ENCODE measurements around the gene NBL1. TPM values are rescaled to one million over a fixed set of nuclear protein-coding genes. Genes with fewer than 3 reads are reported as not detected.
"Not testable (repeated sequence)": the region's sequence is repeated elsewhere in the genome, so short reads cannot be mapped to it uniquely, and the experiment has no call there.

NBL1 gene
- total and polyA plus RNA-seq, 2 experiments from 2014 or later = 6.1 to 10.6 TPM

DNA sequence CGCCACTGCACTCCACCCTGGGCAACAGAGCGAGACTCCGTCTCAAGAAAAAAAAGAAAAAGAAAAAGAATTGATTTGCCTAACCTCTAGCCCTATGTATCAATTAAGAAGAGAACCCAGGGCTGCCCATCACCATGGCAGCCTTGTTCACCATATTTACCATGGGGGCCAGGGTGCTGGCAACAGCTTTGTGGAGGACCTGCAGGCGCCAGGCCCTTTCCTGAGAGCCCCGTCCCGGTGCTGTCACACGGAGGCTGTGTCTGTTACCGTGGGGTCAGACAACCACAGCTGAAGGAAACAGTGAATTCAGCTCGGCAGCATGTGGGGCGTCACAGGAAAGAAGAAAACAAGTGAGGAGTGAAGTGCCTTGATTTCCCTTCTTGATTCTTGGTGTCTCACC is 6.5 kb upstream of the NBL1 start:
- Mint-ChIP-seq H3K4me3 (no peak overlapping the region), H3K27me3 (ENCODE audit: insufficient read depth, low read depth, poor library complexity) (peaks cover 18% of the 10 kb centered on the region), H3K27ac (no peak overlapping the region), H3K4me1 (peaks cover 6% of the 10 kb centered on the region), H3K36me3 (ENCODE audit: low read depth) (no peaks in the 10 kb centered on the region), H3K9me3 (no peaks in the 10 kb centered on the region)
- peaks cover 15% of the 10 kb centered on the region for H3K27me3 ChIP-seq (ENCODE audit: insufficient read depth)
- no peaks in the 10 kb centered on the region for H3K36me3 ChIP-seq (ENCODE audit: insufficient read depth)
- ATAC-seq (no peak), DNase-seq (ENCODE audit: low spot score) (no peak)
- H3K9me2 ChIP-seq (ENCODE audit: insufficient read depth) = no peaks in the 10 kb centered on the region
- H3K27ac ChIP-seq (ENCODE audit: low read depth) = no peak overlapping the region
- TF ChIP-seq ETS1 (IDR thresholded peaks at IDR 0.05) (no peak), NANOG (IDR thresholded peaks at IDR 0.05; ENCODE audit: borderline replicate concordance) (no peak)
- no peaks in the 10 kb centered on the region for H3K79me2 ChIP-seq (replicated peaks; ENCODE audit: insufficient read depth)
- no peak overlapping the region for H3K4me2 ChIP-seq
- no peaks in the 10 kb centered on the region; the same call in 1 of the 2 replicates for H3F3A ChIP-seq (replicated peaks; ENCODE audit: low read depth)
- no peak overlapping the region for H2AFZ ChIP-seq
- no peak overlapping the region for H3K4me3 ChIP-seq
- H3K4me1 ChIP-seq (ENCODE audit: insufficient read depth) = 0 out of 2 replicates have a peak, but pooled peaks cover 7% of the 10 kb centered on the region
- H4K20me1 ChIP-seq (replicated peaks; ENCODE audit: insufficient read depth) = 0 out of 2 replicates have a peak, but pooled peaks cover 3% of the 10 kb centered on the region

GRCh38 chr1:19639228-19639627 is 4.9 kb upstream of the NBL1 start:
- H3K27ac ChIP-seq (ENCODE audit: low read depth); H3K4me3 ChIP-seq; H4K20me1 ChIP-seq (replicated peaks; ENCODE audit: insufficient read depth); H3K4me2 ChIP-seq; H3K4me1 ChIP-seq (ENCODE audit: insufficient read depth); H2AFZ ChIP-seq; H3K4me3 Mint-ChIP-seq; H3K9me3 Mint-ChIP-seq; H3K9me2 ChIP-seq (ENCODE audit: insufficient read depth); H3K36me3 Mint-ChIP-seq (ENCODE audit: low read depth); H3K27ac Mint-ChIP-seq; H3F3A ChIP-seq (replicated peaks; ENCODE audit: low read depth); H3K36me3 ChIP-seq (ENCODE audit: insufficient read depth); H3K79me2 ChIP-seq (replicated peaks; ENCODE audit: insufficient read depth); ATAC-seq: not testable (repeated sequence)
- H3K27me3 ChIP-seq (ENCODE audit: insufficient read depth) = peaks cover 28% of the 10 kb centered on the region
- H3K4me1 Mint-ChIP-seq = peaks cover 12% of the 10 kb centered on the region
- peak; percentile 70 for DNase-seq (ENCODE audit: low spot score)
- TF ChIP-seq, protein P1, sequence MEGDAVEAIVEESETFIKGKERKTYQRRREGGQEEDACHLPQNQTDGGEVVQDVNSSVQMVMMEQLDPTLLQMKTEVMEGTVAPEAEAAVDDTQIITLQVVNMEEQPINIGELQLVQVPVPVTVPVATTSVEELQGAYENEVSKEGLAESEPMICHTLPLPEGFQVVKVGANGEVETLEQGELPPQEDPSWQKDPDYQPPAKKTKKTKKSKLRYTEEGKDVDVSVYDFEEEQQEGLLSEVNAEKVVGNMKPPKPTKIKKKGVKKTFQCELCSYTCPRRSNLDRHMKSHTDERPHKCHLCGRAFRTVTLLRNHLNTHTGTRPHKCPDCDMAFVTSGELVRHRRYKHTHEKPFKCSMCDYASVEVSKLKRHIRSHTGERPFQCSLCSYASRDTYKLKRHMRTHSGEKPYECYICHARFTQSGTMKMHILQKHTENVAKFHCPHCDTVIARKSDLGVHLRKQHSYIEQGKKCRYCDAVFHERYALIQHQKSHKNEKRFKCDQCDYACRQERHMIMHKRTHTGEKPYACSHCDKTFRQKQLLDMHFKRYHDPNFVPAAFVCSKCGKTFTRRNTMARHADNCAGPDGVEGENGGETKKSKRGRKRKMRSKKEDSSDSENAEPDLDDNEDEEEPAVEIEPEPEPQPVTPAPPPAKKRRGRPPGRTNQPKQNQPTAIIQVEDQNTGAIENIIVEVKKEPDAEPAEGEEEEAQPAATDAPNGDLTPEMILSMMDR (conservative IDR thresholded peaks at IDR 0.05; ENCODE audit: low read depth in 2 of 2) = peak; percentile 40 to 51
- H3K27me3 Mint-ChIP-seq (ENCODE audit: insufficient read depth, low read depth, poor library complexity) = peaks cover 31% of the 10 kb centered on the region

- Histone ChIP-seq H3K36me3 (ENCODE audit: insufficient read depth) (no peaks in the 10 kb centered on the region), H3K79me2 (replicated peaks; ENCODE audit: insufficient read depth) (no peaks in the 10 kb centered on the region), H2AFZ (no peak overlapping the region), H3K4me3 (no peak overlapping the region), H3K4me1 (ENCODE audit: insufficient read depth) (0 out of 2 replicates have a peak, but pooled peaks cover 7% of the 10 kb centered on the region), H3K4me2 (peak overlapping the region; percentile 35), H3K27ac (ENCODE audit: low read depth) (no peak overlapping the region), H3F3A (replicated peaks; ENCODE audit: low read depth) (peaks cover 5% of the 10 kb centered on the region; the same call in 1 of the 2 replicates), H3K9me2 (ENCODE audit: insufficient read depth) (no peaks in the 10 kb centered on the region), H3K27me3 (ENCODE audit: insufficient read depth) (peaks cover 32% of the 10 kb centered on the region), H4K20me1 (replicated peaks; ENCODE audit: insufficient read depth) (0 out of 2 replicates have a peak, but pooled peaks cover 3% of the 10 kb centered on the region)
- ATAC-seq = no peak
- Mint-ChIP-seq H3K27me3 (ENCODE audit: insufficient read depth, low read depth, poor library complexity) (peaks cover 35% of the 10 kb centered on the region), H3K4me3 (no peak overlapping the region), H3K36me3 (ENCODE audit: low read depth) (peaks cover 2% of the 10 kb centered on the region; the same call in 2 of the 3 replicates), H3K9me3 (no peaks in the 10 kb centered on the region), H3K4me1 (peaks cover 12% of the 10 kb centered on the region), H3K27ac (no peak overlapping the region)
- DNase-seq (ENCODE audit: low spot score) = no peak
- TF ChIP-seq CREB1 (CRISPR knock-in tag; IDR thresholded peaks at IDR 0.05; ENCODE audit: low read depth) (no peak), POLR2AphosphoS5 (IDR thresholded peaks at IDR 0.05; ENCODE audit: low read depth) (no peak), STAT1 (IDR thresholded peaks at IDR 0.05; ENCODE audit: unreplicated experiment) (no peak)
- TF ChIP-seq, protein P2, sequence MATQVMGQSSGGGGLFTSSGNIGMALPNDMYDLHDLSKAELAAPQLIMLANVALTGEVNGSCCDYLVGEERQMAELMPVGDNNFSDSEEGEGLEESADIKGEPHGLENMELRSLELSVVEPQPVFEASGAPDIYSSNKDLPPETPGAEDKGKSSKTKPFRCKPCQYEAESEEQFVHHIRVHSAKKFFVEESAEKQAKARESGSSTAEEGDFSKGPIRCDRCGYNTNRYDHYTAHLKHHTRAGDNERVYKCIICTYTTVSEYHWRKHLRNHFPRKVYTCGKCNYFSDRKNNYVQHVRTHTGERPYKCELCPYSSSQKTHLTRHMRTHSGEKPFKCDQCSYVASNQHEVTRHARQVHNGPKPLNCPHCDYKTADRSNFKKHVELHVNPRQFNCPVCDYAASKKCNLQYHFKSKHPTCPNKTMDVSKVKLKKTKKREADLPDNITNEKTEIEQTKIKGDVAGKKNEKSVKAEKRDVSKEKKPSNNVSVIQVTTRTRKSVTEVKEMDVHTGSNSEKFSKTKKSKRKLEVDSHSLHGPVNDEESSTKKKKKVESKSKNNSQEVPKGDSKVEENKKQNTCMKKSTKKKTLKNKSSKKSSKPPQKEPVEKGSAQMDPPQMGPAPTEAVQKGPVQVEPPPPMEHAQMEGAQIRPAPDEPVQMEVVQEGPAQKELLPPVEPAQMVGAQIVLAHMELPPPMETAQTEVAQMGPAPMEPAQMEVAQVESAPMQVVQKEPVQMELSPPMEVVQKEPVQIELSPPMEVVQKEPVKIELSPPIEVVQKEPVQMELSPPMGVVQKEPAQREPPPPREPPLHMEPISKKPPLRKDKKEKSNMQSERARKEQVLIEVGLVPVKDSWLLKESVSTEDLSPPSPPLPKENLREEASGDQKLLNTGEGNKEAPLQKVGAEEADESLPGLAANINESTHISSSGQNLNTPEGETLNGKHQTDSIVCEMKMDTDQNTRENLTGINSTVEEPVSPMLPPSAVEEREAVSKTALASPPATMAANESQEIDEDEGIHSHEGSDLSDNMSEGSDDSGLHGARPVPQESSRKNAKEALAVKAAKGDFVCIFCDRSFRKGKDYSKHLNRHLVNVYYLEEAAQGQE (IDR thresholded peaks at IDR 0.05; ENCODE audit: unreplicated experiment) = no peak
- TF ChIP-seq, protein P1 (conservative IDR thresholded peaks at IDR 0.05; ENCODE audit: low read depth in 2 of 2) = no peak
These were observed 4.1 kb upstream of the NBL1 start for GRCh38 chr1:19639999-19640362.

Data from GM23338 (cell line).